Liver (tissue), 9 donors: ENCODE data around the gene NFATC1. TPM values are rescaled to one million over a fixed set of nuclear protein-coding genes. Genes with fewer than 3 reads are reported as not detected.

ENCODE experiments used
- DNase-seq: peaks from one replicate; pipeline ENCODE4 v3.0.0-alpha.2; 2017; ENCODE audit warnings: low spot score
- H3K27ac ChIP-seq, 2 donors: one replicate each; pipeline ENCODE4 v1.7.0; 2013; ENCODE audit warnings: inconsistent platforms in 2 of 2, low read length in 2 of 2, control low read depth in 1 of 2, low read depth in 1 of 2, mild to moderate bottlenecking in 1 of 2
- H3K27me3 ChIP-seq, 4 donors: one replicate each; pipeline versions ENCODE4 v1.6.1 to v1.7.0; 2013; ENCODE audit warnings: low read length in 3 of 4, inconsistent platforms in 1 of 4, mild to moderate bottlenecking in 1 of 4, moderate library complexity in 1 of 4; ENCODE audit not compliant: control insufficient read depth in 4 of 4, insufficient read depth in 4 of 4
- H3K36me3 ChIP-seq, 4 donors: one replicate each; pipeline versions ENCODE4 v1.6.1 to v1.7.0; 2013; ENCODE audit warnings: low read length in 3 of 4, mild to moderate bottlenecking in 3 of 4, low read depth in 1 of 4, moderate library complexity in 1 of 4; ENCODE audit not compliant: control insufficient read depth in 4 of 4, insufficient read depth in 3 of 4
- H3K4me1 ChIP-seq, 4 donors: one replicate each; pipeline versions ENCODE4 v1.6.1 to v1.7.0; 2013; ENCODE audit warnings: low read length in 3 of 4, mild to moderate bottlenecking in 3 of 4, moderate library complexity in 1 of 4; ENCODE audit not compliant: control insufficient read depth in 4 of 4, insufficient read depth in 4 of 4
- H3K4me3 ChIP-seq, 3 donors: one replicate each; pipeline versions ENCODE4 v1.6.1 to v1.7.0; 2013; ENCODE audit warnings: low read length in 3 of 3, control low read depth in 1 of 3, low read depth in 1 of 3, mild to moderate bottlenecking in 1 of 3
- H3K9ac ChIP-seq, 2 donors: one replicate each; pipeline ENCODE4 v1.7.0; 2013; ENCODE audit warnings: low read length in 2 of 2, mild to moderate bottlenecking in 2 of 2, moderate library complexity in 2 of 2, control low read depth in 1 of 2, low read depth in 1 of 2
- H3K9me3 ChIP-seq, 4 donors: one replicate each; pipeline versions ENCODE4 v1.6.1 to v1.7.0; 2013; ENCODE audit warnings: low read length in 3 of 4; ENCODE audit not compliant: control insufficient read depth in 4 of 4
- ATF3 ChIP-seq: IDR thresholded peaks from 2 replicates; pipeline ENCODE4 v1.6.1; 2016; ENCODE audit warnings: antibody characterized with exemption
- CTCF ChIP-seq: fragments of 150-350 bp; IDR thresholded peaks from 2 replicates; pipeline ENCODE4 v1.5.1; 2017; ENCODE audit warnings: improper control_type of control experiment, low read depth, low read length; ENCODE audit not compliant: missing input control
- EGR1 ChIP-seq, 2 donors: IDR thresholded peaks; 2 replicates each; pipeline ENCODE4 v1.6.1; 2016 to 2018; ENCODE audit warnings: antibody characterized with exemption in 2 of 2, low read depth in 2 of 2
- FOXA1 ChIP-seq: IDR thresholded peaks from 2 replicates; pipeline ENCODE4 v1.6.1; 2016; ENCODE audit warnings: antibody characterized with exemption
- FOXA2 ChIP-seq: IDR thresholded peaks from 2 replicates; pipeline ENCODE4 v1.6.1; 2016; ENCODE audit warnings: antibody characterized with exemption
- GABPA ChIP-seq, 2 donors: IDR thresholded peaks in 1 of 2; conservative IDR thresholded peaks in 1 of 2; 2 replicates each; pipeline ENCODE4 v1.6.1; 2016; ENCODE audit warnings: antibody characterized with exemption in 2 of 2, mild to moderate bottlenecking in 1 of 2, moderate library complexity in 1 of 2
- HNF4A ChIP-seq, 2 donors: conservative IDR thresholded peaks; 2 replicates each; pipeline ENCODE4 v1.6.1; 2016; ENCODE audit warnings: antibody characterized with exemption in 2 of 2, mild to moderate bottlenecking in 2 of 2
- HNF4G ChIP-seq: IDR thresholded peaks from 2 replicates; pipeline ENCODE4 v1.6.1; 2016; ENCODE audit warnings: antibody characterized with exemption
- JUND ChIP-seq, 2 donors: IDR thresholded peaks; 2 replicates each; pipeline ENCODE4 v1.6.1; 2016; ENCODE audit warnings: antibody characterized with exemption in 2 of 2
- MAX ChIP-seq: IDR thresholded peaks from 2 replicates; pipeline ENCODE4 v1.6.1; 2016; ENCODE audit warnings: antibody characterized with exemption
- NR2F2 ChIP-seq: IDR thresholded peaks from 2 replicates; pipeline ENCODE4 v1.6.1; 2016; ENCODE audit warnings: antibody characterized with exemption
- RAD21 ChIP-seq, 2 donors: IDR thresholded peaks; 2 replicates each; pipeline ENCODE4 v1.6.1; 2016; ENCODE audit warnings: antibody characterized with exemption in 2 of 2, mild to moderate bottlenecking in 2 of 2
- REST ChIP-seq: IDR thresholded peaks from 2 replicates; pipeline ENCODE4 v1.6.1; 2016; ENCODE audit warnings: antibody characterized with exemption, mild to moderate bottlenecking
- SP1 ChIP-seq: IDR thresholded peaks from 2 replicates; pipeline ENCODE4 v1.6.1; 2018; ENCODE audit warnings: antibody characterized with exemption, mild to moderate bottlenecking
- TAF1 ChIP-seq: conservative IDR thresholded peaks from 2 replicates; pipeline ENCODE4 v1.6.1; 2016; ENCODE audit warnings: antibody characterized with exemption, mild to moderate bottlenecking
- YY1 ChIP-seq: IDR thresholded peaks from 2 replicates; pipeline ENCODE4 v1.6.1; 2016; ENCODE audit warnings: antibody characterized with exemption, mild to moderate bottlenecking
- ZBTB33 ChIP-seq: IDR thresholded peaks from 2 replicates; pipeline ENCODE4 v1.6.1; 2016; ENCODE audit warnings: antibody characterized with exemption
- WGBS: extraction: QIAGEN DNeasy Blood & Tissue Kit; methylation state at CpG from one replicate; pipeline ENCODE4 v1.1.7; 2013; 5-methylcytosine and 5-hydroxymethylcytosine counted together
- polyA plus RNA-seq, 2 donors: library from polyadenylated mRNA; stranded (reverse) in 1 of 2; unstranded in 1 of 2; fragments of 200-250 nt in 1 of 2; fragments of >200 nt in 1 of 2; fragmentation: Nextera tagmentation in 1 of 2; extraction: Ambion mirVana in 1 of 2; gene quantifications; one replicate each; pipeline versions ENCODE4 v1.2.1 to v1.2.3, GENCODE V29; 2013 to 2015
- total RNA-seq, 2 donors: library from RNA; depleted of rRNA; stranded (reverse); fragments of >200 nt; gene quantifications; one replicate each; pipeline ENCODE4 v1.2.3, GENCODE V29; 2014
- donor health status: healthy.
- donor health status: healthy.
- donor health status: healthy.
- donor health status: healthy.
- donor health status: healthy.

NFATC1 gene
- total and polyA plus RNA-seq, 4 donors, result 0.57 to 2.2 (median 1.3) TPM

- TF ChIP-seq ZBTB33 (no peak), HNF4G (no peak), FOXA1 (no peak), MAX (no peak), GABPA (IDR thresholded peaks at IDR 0.05 in 1 of 2, conservative IDR thresholded peaks at IDR 0.05 in 1 of 2) (no peak)
These were observed 27.0 kb upstream of the NFATC1 start (continued) for GRCh38 chr18:79368681-79369080.

GRCh38 chr18:79371561-79372121 lies 24.1 kb upstream of the NFATC1 start:
- TF ChIP-seq YY1 (no peak), EGR1 (IDR thresholded peaks at IDR 0.05; ENCODE audit: low read depth in 2 of 2) (no peak), NR2F2 (no peak), FOXA1 (no peak), SP1 (no peak)
- Histone ChIP-seq H3K4me3 (no peak overlapping the region), H3K36me3 (peaks cover 1 to 6% (median 5%) of the 10 kb centered on the region in 4 donors), H3K9me3 (no peaks in the 10 kb centered on the region), H3K4me1 (no peaks in the 10 kb centered on the region), H3K27me3 (no peaks in the 10 kb centered on the region), H3K9ac (no peak overlapping the region), H3K27ac (no peak overlapping the region)
- 85% methylated on average over 14 of the region's 14 CpGs for WGBS
- no peak for DNase-seq

- no peaks in the 10 kb centered on the region for H3K4me1 ChIP-seq
- WGBS, result 95% methylated on average over 10 of the region's 10 CpGs
- no peak for TF ChIP-seq FOXA2
- TF ChIP-seq NR2F2, result no peak
- no peak for TF ChIP-seq RAD21 (IDR thresholded peaks at IDR 0.05)
- TF ChIP-seq SP1, result no peak
- TF ChIP-seq REST, result no peak
- no peak for TF ChIP-seq EGR1 (IDR thresholded peaks at IDR 0.05; ENCODE audit: low read depth in 2 of 2)
- no peak for TF ChIP-seq GABPA (IDR thresholded peaks at IDR 0.05 in 1 of 2, conservative IDR thresholded peaks at IDR 0.05 in 1 of 2)
- no peak for TF ChIP-seq TAF1
- no peak for TF ChIP-seq HNF4A (conservative IDR thresholded peaks at IDR 0.05)
- TF ChIP-seq JUND (IDR thresholded peaks at IDR 0.05), result no peak
- no peak for TF ChIP-seq ATF3
- TF ChIP-seq CTCF, result no peak
- no peak for TF ChIP-seq HNF4G
- TF ChIP-seq MAX, result no peak
- DNase-seq, result no peak
- H3K27ac ChIP-seq, result no peak overlapping the region
- peaks cover 2 to 9% (median 5%) of the 10 kb centered on the region in 4 donors for H3K36me3 ChIP-seq
- no peak overlapping the region for H3K9ac ChIP-seq
- H3K4me3 ChIP-seq, result no peak overlapping the region
- H3K9me3 ChIP-seq, result no peaks in the 10 kb centered on the region
- H3K27me3 ChIP-seq, result no peaks in the 10 kb centered on the region
These were observed 23.3 kb upstream of the NFATC1 start for GRCh38 chr18:79372461-79372860.
